Esophagus squamous epithelium (tissue), 4 donors: ENCODE measurements around the gene CBX3.

Experiments used
- POLR2A ChIP-seq, 4 donors: fragments of 450-650 bp; IDR thresholded peaks; one replicate each; pipeline ENCODE4 v1.6.1; 2017; ENCODE audit warnings: antibody characterized with exemption in 4 of 4, mild to moderate bottlenecking in 4 of 4, moderate library complexity in 3 of 4
- TF ChIP-seq, protein P1 (sequence below), 6 experiments: fragments of 450-650 bp in 4 of 6; fragments of 200-600 bp in 2 of 6; sonication (generic) in 2 of 6; IDR thresholded peaks; one replicate each; pipeline ENCODE4 v1.5.1; 2016 to 2019; ENCODE audit warnings: antibody characterized with exemption in 6 of 6, mild to moderate bottlenecking in 4 of 6, moderate library complexity in 4 of 6

DNA sequence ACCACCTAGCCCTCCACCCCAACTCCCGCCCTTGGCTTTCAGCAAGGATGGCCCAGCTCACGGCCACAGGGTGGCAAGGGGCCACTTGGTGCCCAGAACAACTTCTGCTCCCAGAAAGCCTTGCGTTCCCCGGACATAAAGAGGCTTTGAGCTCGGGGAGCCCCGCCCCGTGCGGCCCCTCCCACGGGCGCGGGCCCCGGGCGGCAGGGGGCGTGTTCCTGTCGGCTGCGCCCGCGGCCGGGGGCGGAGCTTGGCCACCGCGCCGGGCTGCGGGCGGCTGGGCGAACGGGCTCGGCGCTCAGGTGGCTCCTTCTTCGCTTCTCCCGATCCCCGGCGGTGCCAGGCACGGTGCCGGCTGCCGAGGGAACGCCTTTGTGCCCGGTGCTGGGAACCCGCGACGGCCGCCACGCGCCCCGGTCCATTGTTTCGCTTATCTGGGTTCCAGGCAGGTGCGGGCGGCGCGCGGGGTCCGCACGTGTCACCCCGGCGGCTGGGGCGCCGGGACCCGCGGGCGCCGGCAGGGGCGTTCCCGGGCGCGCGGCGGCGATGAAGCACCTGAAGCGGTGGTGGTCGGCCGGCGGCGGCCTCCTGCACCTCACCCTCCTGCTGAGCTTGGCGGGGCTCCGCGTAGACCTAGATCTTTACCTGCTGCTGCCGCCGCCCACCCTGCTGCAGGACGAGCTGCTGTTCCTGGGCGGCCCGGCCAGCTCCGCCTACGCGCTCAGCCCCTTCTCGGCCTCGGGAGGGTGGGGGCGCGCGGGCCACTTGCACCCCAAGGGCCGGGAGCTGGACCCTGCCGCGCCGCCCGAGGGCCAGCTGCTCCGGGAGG is 49.4 kb upstream of the CBX3 start, which contains the start of gene NFE2L3:
- TF ChIP-seq, protein P1, sequence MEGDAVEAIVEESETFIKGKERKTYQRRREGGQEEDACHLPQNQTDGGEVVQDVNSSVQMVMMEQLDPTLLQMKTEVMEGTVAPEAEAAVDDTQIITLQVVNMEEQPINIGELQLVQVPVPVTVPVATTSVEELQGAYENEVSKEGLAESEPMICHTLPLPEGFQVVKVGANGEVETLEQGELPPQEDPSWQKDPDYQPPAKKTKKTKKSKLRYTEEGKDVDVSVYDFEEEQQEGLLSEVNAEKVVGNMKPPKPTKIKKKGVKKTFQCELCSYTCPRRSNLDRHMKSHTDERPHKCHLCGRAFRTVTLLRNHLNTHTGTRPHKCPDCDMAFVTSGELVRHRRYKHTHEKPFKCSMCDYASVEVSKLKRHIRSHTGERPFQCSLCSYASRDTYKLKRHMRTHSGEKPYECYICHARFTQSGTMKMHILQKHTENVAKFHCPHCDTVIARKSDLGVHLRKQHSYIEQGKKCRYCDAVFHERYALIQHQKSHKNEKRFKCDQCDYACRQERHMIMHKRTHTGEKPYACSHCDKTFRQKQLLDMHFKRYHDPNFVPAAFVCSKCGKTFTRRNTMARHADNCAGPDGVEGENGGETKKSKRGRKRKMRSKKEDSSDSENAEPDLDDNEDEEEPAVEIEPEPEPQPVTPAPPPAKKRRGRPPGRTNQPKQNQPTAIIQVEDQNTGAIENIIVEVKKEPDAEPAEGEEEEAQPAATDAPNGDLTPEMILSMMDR (IDR thresholded peaks at IDR 0.05) = peak in 4 of 6 experiments; percentile 19 to 39 (median 30)
- TF ChIP-seq POLR2A (IDR thresholded peaks at IDR 0.05) = peak in 2 of 4 donors; percentile 51 to 65
